SHP77 treated with DMSO at 0.1 percent for 48 hours (cell line): ENCODE results near the gene TXNDC16.

Source experiments
- DNase-seq: peaks from one replicate; lab custom pipeline; 2025; lab: John Stamatoyannopoulos, UW

Gene TXNDC16

DNA sequence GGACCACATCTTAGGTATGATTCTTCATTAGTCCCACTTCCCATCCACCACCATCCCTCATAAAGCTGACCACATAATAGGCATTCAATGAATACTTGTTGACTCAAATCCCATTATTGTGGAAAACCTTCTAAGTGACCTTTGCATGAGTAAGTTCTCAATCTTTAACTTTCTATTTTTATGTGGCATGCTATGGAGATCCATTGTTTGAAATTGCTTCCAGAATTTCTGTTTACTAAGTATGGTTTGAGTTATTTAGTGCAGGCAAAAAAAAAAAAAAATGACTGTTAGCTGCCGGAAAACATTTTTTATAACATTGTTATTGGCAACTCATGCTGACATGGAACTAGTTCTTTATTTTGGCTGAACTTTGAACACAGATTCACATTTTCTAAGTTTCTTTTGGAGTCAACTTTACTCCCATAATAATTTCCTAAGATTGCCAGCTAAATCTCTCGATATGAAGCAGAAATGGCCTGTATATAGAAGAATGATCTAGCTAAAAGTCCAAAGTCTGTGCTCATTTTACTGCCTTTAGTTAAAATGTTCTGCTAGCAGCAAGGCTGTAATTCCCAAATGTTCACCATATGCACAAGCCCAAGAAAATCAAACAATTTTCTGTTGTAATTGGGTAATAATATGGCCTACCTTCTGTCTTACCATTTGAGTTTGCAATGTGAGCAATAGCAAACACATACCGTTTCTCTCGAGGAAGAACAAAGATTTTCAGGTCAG, 160.3 kb downstream of the TXNDC16 start:
- no peak for DNase-seq
